ENCODE measurements around the gene MAP4K5. TPM values are rescaled to one million over a fixed set of nuclear protein-coding genes. Genes with fewer than 3 reads are reported as not detected.

Gene MAP4K5
- total and polyA plus RNA-seq, 2 donors from 2014 or later: 9.4 to 47.8 TPM

DNA sequence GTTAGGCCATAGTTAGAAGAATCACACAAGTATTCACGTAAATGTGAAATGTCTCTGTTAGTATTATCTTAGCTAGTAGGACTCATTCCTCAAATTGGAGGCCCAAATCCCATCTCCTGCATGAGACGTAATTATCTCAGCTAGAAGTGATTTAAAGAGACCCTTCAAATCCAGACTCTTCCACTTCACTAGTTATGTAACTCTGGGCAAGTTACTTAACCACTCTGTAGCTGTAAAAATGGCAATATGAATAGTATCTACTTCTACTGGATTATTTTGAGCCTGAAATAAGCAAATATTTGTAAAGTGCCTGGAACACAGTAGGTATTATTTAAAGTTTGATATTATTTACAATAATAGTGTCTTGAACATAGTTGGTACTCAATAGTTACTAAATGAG lies 107.3 kb downstream of the MAP4K5 start:
- no peak for DNase-seq
- Histone ChIP-seq H3K27me3 (ENCODE audit: control insufficient read depth, insufficient read depth, low read length) (no peaks in the 10 kb centered on the region), H3K9me3 (ENCODE audit: control insufficient read depth in 2 of 3, insufficient read depth in 1 of 3, low read length in 3 of 3) (no peaks in the 10 kb centered on the region), H3K9ac (ENCODE audit: low read length in 3 of 3) (no peak overlapping the region), H3K4me1 (ENCODE audit: control insufficient read depth in 2 of 3, insufficient read depth in 2 of 3, low read depth in 1 of 3, low read length in 3 of 3) (no peaks in the 10 kb centered on the region), H3K4me3 (ENCODE audit: low read length in 3 of 3) (no peak overlapping the region), H3K27ac (ENCODE audit: low read depth in 2 of 2, low read length in 2 of 2) (no peak overlapping the region), H3K36me3 (ENCODE audit: control insufficient read depth in 2 of 3, insufficient read depth in 3 of 3, low read length in 3 of 3) (peaks cover 0 to 10% (median 7%) of the 10 kb centered on the region in 3 donors)
- TF ChIP-seq CTCF (IDR thresholded peaks at IDR 0.05; ENCODE audit: borderline replicate concordance, extremely low read depth, insufficient read depth): no peak
- no peak for FAIRE-seq
- intact Hi-C loops (cut with DNase I): no loop called here

DNA sequence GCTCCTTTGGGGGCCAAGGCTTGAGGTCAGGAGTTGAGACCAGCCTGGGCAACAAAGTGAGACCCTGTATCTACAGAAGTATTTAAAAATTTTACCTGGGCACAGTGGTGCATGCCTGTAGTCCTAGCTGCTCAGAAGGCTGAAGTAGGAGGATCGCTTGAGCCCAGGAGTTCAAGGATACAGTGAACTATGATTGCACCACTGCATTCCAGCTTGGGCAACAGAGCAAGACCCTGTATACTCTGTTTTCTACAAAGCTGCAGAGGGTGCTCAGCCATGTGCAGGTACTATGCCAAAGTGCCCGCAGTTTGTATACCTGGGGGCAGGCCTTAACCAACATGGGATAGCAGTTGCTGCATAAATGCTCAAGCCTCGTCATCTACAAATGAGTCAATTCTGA lies 108.8 kb downstream of the MAP4K5 start:
- FAIRE-seq (no peak), DNase-seq (no peak)
- intact Hi-C loops (cut with DNase I): no loop called here
- TF ChIP-seq CTCF (IDR thresholded peaks at IDR 0.05; ENCODE audit: borderline replicate concordance, extremely low read depth, insufficient read depth): no peak
- Histone ChIP-seq H3K4me1 (ENCODE audit: control insufficient read depth in 2 of 3, insufficient read depth in 2 of 3, low read depth in 1 of 3, low read length in 3 of 3) (no peaks in the 10 kb centered on the region), H3K27ac (ENCODE audit: low read depth in 2 of 2, low read length in 2 of 2) (no peak overlapping the region), H3K36me3 (ENCODE audit: control insufficient read depth in 2 of 3, insufficient read depth in 3 of 3, low read length in 3 of 3) (peaks cover 0 to 17% (median 7%) of the 10 kb centered on the region in 3 donors), H3K4me3 (ENCODE audit: low read length in 3 of 3) (no peak overlapping the region), H3K9ac (ENCODE audit: low read length in 3 of 3) (no peak overlapping the region), H3K27me3 (ENCODE audit: control insufficient read depth, insufficient read depth, low read length) (no peaks in the 10 kb centered on the region), H3K9me3 (ENCODE audit: control insufficient read depth in 2 of 3, insufficient read depth in 1 of 3, low read length in 3 of 3) (no peaks in the 10 kb centered on the region)

- no peak for DNase-seq
- H3K9ac ChIP-seq (ENCODE audit: low read length in 3 of 3): no peak overlapping the region
- H3K9me3 ChIP-seq (ENCODE audit: control insufficient read depth in 2 of 3, insufficient read depth in 1 of 3, low read length in 3 of 3): no peaks in the 10 kb centered on the region
- no peaks in the 10 kb centered on the region for H3K27me3 ChIP-seq (ENCODE audit: control insufficient read depth, insufficient read depth, low read length)
- no peaks in the 10 kb centered on the region for H3K4me1 ChIP-seq (ENCODE audit: control insufficient read depth in 2 of 3, insufficient read depth in 2 of 3, low read depth in 1 of 3, low read length in 3 of 3)
- H3K27ac ChIP-seq (ENCODE audit: low read depth in 2 of 2, low read length in 2 of 2): no peak overlapping the region
- intact Hi-C loops (cut with DNase I): no loop called here
- FAIRE-seq: no peak
- H3K4me3 ChIP-seq (ENCODE audit: low read length in 3 of 3): no peak overlapping the region
- H3K36me3 ChIP-seq (ENCODE audit: control insufficient read depth in 2 of 3, insufficient read depth in 3 of 3, low read length in 3 of 3): peaks cover 6 to 17% (median 7%) of the 10 kb centered on the region in 3 donors
- no peak for TF ChIP-seq CTCF (IDR thresholded peaks at IDR 0.05; ENCODE audit: borderline replicate concordance, extremely low read depth, insufficient read depth)
These were observed 110.9 kb downstream of the MAP4K5 start for GRCh38 chr14:50421499-50421898.

DNA sequence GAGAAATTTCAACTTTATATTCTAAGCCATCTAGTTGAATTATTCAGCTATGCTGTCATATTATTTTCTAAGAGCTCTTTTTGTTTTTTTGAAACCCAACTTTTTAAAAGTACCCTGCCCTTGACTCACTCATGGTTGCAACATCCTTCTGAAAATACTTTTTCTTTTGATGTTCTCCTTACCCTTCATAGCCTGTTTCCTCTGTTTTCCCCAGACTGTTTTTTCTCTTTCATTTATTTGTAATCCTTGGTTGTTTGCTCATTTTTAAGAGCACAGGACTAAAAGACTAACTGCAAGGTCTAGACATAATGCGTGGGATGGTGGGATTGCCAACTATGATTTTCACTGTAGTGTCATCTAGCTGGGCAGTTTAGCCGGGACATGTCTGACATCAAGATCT lies 114.5 kb downstream of the MAP4K5 start:
- TF ChIP-seq CTCF (IDR thresholded peaks at IDR 0.05; ENCODE audit: borderline replicate concordance, extremely low read depth, insufficient read depth): no peak
- Histone ChIP-seq H3K4me3 (ENCODE audit: low read length in 3 of 3) (no peak overlapping the region), H3K9ac (ENCODE audit: low read length in 3 of 3) (no peak overlapping the region), H3K9me3 (ENCODE audit: control insufficient read depth in 2 of 3, insufficient read depth in 1 of 3, low read length in 3 of 3) (no peaks in the 10 kb centered on the region), H3K27ac (ENCODE audit: low read depth in 2 of 2, low read length in 2 of 2) (no peak overlapping the region), H3K36me3 (ENCODE audit: control insufficient read depth in 2 of 3, insufficient read depth in 3 of 3, low read length in 3 of 3) (peaks cover 0 to 8% (median 6%) of the 10 kb centered on the region in 3 donors), H3K4me1 (ENCODE audit: control insufficient read depth in 2 of 3, insufficient read depth in 2 of 3, low read depth in 1 of 3, low read length in 3 of 3) (no peaks in the 10 kb centered on the region), H3K27me3 (ENCODE audit: control insufficient read depth, insufficient read depth, low read length) (no peaks in the 10 kb centered on the region)
- no peak for DNase-seq
- intact Hi-C loops (cut with DNase I): no loop called here
- no peak for FAIRE-seq

Measured in kidney (tissue), 14 donors.